ENCODE results near the gene CRHR2.

The CRHR2 gene

DNA sequence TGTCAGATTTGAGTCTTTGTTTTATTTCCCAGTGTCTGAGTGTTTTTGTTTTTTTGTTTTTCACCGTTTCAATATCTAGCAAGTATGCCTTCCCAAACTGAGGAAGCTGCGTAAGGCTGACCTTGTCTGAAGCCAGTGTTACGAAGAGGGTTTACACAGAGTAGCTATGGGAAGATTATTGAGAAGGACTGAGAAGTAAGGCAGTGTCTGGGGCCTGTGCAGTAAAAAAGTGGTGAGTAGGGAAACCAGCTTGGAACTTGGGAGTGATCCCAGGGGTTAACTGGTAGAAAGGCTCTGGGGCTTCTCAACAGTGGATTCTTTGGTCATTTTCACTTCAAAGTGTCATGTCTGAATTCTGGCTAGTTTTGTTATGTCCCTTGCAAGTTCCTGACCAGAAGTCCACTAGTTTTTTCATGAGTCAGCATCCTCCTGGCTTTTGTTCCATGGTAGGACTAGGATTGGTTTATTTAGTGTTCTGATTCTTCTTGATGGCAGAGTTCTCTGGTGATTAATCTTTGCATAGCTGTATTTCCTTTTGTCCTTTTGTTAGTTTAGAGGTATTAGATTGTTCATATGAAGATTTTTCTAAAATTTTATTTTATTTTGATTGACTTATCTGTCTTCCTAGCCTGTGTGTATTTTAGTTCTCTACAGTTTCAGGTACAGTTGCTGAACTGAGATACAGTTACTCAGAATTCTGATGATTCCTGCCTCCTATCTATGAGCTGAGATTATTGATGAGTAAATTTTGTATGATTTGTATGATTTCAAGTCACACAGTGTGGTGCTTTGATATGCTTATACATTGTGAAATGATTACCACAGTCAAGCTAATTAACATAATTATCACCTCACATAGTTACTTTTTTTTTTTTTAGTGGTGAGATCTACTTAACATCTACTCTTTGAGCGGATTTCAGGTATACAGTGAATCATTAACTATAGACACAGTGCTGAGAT is 68.6 kb downstream of the CRHR2 start:
- DNase-seq, result no peak

- no peak for DNase-seq
Observed at GRCh38 chr7:30612658-30613265, 69.5 kb downstream of the CRHR2 start.

- no peak for DNase-seq
Observed at GRCh38 chr7:30605832-30606231, 76.4 kb downstream of the CRHR2 start.

DNA sequence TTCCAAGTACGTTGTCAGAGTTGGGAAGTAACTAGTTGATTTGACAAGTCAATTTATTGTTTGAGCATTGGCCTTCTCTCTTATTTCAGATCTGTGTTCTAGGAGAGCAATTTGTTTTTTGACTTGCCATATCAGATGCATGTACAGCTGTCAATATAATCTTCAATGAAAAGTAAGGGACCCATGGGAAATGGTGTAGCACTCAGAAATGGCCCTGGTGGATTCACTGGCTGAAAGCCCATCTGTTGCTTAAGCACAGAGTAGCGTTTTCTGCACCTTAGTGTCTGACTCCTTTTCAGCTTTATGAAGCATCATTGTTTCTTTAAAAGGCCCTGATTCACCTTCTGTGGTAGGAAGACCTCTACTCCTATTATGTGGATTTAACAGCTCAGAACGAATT is 77.4 kb downstream of the CRHR2 start:
- DNase-seq, result no peak

Measured in RPMI8226 (cell line).